ENCODE measurements around the gene KIAA0040.

- no peak for TF ChIP-seq CTCF (IDR thresholded peaks at IDR 0.05; ENCODE audit: low read depth, low read length, missing input control)
- no peak for TF ChIP-seq YY1 (IDR thresholded peaks at IDR 0.05)
- no peak for TF ChIP-seq ZBTB33 (IDR thresholded peaks at IDR 0.05)
- no peak for TF ChIP-seq TAF1 (conservative IDR thresholded peaks at IDR 0.05)
- no peak for TF ChIP-seq JUND (IDR thresholded peaks at IDR 0.05)
- no peak for TF ChIP-seq FOXA1 (IDR thresholded peaks at IDR 0.05)
- no peak for TF ChIP-seq GABPA (IDR thresholded peaks at IDR 0.05 in 1 of 2, conservative IDR thresholded peaks at IDR 0.05 in 1 of 2)
- no peak for TF ChIP-seq RXRA (IDR thresholded peaks at IDR 0.05)
- no peak for TF ChIP-seq RAD21 (IDR thresholded peaks at IDR 0.05)
- no peak for TF ChIP-seq MAX (IDR thresholded peaks at IDR 0.05)
- TF ChIP-seq EGR1 (IDR thresholded peaks at IDR 0.05; ENCODE audit: low read depth in 2 of 2), result no peak
These were observed 64.1 kb downstream of the KIAA0040 start for GRCh38 chr1:175128523-175128922.
